ENCODE results near the gene RMND5A.
"Not testable (repeated sequence)": the region's sequence is repeated elsewhere in the genome, so short reads cannot be mapped to it uniquely, and the experiment has no call there.

Gene RMND5A, protein sequence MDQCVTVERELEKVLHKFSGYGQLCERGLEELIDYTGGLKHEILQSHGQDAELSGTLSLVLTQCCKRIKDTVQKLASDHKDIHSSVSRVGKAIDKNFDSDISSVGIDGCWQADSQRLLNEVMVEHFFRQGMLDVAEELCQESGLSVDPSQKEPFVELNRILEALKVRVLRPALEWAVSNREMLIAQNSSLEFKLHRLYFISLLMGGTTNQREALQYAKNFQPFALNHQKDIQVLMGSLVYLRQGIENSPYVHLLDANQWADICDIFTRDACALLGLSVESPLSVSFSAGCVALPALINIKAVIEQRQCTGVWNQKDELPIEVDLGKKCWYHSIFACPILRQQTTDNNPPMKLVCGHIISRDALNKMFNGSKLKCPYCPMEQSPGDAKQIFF

DNA sequence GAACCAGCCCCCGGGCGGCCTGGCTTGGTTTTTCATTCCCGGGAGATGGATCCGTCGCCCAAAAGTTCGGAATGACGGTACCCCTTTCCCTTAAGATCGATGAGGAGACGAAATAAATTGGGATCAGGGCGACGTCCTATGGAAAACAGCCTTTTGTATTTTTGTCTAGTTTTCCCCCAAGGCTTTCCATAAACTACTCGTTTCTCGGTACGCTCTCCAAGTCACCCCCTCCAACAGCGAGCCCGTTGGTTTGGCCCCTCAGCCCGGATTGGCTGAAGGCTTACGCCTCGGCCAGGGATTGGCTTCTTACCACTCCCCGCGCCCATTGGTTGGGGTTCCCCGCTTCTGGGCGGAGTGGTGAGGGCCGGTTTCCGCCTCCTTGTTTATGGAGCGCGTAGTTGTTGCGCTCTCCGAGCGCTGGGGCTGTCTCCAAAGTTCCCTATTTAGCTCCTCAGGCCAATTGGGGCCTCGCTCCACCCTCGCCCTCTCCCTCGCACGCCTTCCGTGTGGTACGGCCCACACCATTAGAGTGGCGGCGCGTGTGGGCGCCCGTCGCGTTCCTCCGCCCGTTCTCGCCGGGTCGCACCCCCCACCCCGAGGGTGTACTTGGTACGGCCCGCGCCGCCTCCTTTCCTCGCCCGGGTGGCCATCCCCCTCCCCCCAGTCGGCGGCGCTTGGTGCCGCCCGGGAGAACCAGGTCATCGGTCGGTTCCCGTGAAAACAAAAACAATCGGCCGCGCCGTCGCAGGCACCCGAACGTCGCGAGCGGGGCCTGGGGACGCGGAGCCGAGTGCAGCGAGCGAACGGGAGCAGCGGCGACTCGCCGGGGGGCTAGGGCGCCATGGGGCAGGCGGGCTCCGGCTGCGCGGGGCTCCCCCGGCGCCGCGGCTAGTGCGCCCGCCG lies at the start of gene RMND5A:
RMND5A (plus strand) TSS at position 655 of the 903 bp plus-strand sequence. CDS start 377 bp downstream, outside the sequence.
- in situ Hi-C loops (cut with HindIII; ENCODE audit: low pct_ligation_motif_present, low pct_unique_long_range_greater_than_20kb, low sequenced_read_pairs), result not testable (repeated sequence)
- peak; percentile 84 for DNase-seq

DNA sequence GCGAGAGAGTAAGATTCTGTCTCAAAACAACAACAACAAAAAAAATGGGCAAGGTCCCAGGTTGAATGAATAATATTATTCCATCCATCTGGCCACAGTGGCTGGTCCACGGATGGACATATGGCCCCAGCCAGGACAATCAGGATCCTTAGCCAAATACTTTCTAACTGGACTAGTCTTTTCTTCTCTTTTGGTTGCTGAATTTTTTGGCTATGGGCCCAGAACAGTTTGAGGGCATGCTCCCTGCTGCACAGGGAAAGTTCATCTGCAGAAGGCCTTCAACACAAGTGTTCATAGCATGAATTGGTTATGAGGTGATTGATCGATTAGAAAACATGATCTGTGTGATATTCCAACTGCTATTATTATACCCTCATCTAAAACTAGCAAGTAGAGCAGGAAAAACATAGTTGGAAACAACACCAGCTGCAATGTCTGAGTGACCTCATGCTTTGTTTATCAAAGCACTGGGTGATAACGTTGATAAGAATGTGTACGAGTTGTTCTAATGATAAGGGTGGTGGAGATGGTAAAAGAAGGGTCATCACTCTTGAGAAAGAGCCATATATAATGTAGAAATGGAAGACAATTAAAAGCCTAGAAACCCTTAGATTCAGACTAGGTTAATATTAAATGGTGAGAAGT lies 48.6 kb upstream of the RMND5A start:
- no peak for DNase-seq

DNA sequence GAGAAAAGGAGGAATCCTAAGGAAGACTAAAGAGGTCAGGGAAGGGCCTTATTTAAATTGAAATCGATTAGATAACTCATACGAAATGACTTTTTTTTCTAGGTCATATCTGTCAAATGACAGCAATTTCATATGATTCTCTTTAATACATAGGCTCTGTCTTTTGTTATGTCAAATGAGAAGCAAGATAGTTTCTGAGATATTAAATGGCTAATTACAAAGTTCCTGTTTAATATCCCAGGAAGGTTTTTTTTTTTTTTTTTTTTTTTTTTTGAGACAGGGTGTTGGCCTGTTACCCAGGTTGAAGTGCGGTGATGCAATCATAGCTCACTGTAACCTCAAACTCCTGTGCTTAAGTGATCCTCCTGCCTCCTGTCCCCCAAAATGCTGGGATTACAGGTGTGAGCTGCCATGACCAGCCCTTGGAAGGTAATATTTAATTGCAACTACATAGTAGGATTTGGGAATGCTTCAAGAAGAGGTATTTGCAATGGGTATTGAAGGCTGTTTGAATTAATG lies 48.0 kb upstream of the RMND5A start:
- in situ Hi-C loops (cut with HindIII; ENCODE audit: low pct_ligation_motif_present, low pct_unique_long_range_greater_than_20kb, low sequenced_read_pairs), result no loop called here
- no peak for DNase-seq

More for the DNA sequence above, 48.6 kb upstream of the RMND5A start:
- in situ Hi-C loops (cut with HindIII; ENCODE audit: low pct_ligation_motif_present, low pct_unique_long_range_greater_than_20kb, low sequenced_read_pairs), result no loop called here

DNA sequence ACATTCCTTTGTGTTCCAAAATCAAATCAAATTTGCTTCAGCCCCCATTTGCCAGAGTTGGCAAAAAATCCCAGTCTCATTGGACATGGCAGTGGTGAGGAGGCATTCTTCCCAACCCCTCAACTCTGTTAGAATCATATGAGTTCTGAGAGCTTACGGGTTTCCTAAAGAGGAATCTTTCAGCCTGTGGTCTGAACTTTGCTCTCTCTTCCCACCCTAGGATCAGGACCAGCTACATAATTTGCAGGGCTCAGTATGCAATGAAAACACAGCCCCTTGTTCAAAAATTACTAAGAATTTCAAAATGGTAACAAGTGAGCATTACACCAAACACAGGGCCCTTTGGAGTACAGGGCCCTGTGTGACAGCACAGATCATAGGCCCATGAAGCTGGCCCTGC lies 47.1 kb upstream of the RMND5A start:
- no peak for DNase-seq
- in situ Hi-C loops (cut with HindIII; ENCODE audit: low pct_ligation_motif_present, low pct_unique_long_range_greater_than_20kb, low sequenced_read_pairs), result no loop called here

DNA sequence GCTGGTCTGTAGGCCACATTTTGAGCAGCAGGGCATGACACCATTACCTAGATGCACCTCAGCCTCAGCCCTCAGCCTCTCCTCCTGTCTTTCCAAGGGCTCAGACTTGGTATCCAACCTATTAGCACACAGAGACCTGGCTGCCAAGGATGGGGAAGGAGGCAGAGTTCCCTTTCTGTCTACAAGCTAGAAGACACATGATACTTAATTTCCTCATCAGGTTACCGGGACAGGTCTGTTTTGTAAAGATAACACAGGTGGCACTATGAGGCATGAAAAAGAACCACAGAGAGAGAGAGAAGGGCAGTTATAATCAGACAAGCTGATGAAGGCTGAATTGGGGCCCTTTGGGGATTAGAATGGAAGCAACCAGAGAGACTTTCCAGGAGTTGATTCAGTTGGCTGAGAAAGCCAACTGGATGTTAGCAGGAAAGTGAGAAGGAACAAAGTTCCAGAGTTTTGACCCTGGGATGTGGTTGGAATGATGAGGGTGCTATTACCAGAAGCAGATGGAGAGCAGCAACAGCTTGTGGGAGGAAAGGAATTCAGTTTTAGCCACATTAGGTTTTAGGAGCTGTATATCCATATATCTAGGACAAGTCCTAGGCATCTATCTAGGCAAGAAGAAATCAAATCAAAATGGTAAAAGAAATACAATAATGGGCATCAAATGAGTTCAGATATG lies 46.0 kb upstream of the RMND5A start:
- in situ Hi-C loops (cut with HindIII; ENCODE audit: low pct_ligation_motif_present, low pct_unique_long_range_greater_than_20kb, low sequenced_read_pairs), result no loop called here
- no peak for DNase-seq

DNA sequence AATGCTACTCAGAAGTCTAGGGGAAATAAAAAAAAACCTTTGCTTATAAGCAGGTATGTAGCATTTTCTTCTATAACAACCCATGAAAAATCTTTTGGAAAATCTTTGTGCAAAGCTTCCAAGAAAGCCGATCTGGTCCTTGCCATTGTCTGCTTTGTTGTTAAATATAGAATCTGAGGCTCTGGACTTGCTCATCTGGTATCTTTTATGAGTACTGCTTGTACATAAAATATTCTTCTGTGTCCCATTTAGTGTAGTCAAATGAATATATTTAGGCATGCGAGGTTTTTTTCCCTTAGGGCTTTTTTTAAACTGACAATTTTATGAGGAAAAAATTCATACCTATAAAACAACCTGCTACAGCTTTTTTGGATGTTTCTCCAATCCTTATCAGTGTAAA lies 45.0 kb upstream of the RMND5A start:
- in situ Hi-C loops (cut with HindIII; ENCODE audit: low pct_ligation_motif_present, low pct_unique_long_range_greater_than_20kb, low sequenced_read_pairs), result no loop called here
- no peak for DNase-seq

DNA sequence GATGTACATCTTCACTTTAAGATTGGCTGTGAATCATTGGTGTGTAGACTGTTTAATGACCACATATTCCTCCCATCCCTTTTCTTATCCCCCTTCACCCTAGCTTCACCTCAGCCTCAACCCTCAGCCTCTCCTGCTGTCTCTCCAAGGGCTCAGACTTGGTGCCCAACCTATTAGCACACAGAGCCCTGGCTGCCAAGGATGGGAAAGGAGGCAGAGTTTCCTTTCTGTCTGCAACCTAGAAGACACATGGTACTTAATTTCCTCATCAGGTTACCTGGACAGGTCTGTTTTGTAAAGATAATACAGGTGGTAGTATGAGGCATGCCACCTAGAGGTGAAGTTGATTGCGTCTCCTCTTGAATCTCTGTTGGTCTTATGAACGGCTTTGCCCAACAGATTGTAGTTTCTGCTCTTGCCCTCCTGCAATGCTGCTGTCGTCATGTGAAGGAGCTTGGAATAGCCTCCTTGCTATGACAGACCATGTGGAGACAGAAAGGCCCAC lies 44.5 kb upstream of the RMND5A start:
- DNase-seq, result no peak
- in situ Hi-C loops (cut with HindIII; ENCODE audit: low pct_ligation_motif_present, low pct_unique_long_range_greater_than_20kb, low sequenced_read_pairs), result no loop called here

DNA sequence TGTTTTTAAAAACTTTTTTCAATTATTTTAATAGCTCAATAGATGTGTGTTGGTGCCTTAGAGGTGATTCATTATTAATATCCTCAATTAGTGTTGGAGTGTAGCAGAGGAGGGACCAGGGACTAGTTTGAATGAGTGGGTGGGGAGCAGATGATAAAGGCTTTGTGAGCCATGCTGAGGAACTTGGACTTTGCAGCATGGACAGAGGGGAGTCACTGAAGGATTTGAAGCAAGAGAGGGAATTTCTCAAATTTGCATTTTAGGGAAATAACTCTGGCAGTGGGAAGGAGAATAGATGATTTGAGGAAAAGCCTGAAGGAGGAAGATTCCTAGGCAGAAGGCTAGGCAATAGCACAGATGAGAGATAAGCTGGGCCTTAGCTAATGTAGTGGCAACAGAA lies 42.3 kb upstream of the RMND5A start:
- DNase-seq, result no peak
- in situ Hi-C loops (cut with HindIII; ENCODE audit: low pct_ligation_motif_present, low pct_unique_long_range_greater_than_20kb, low sequenced_read_pairs), result no loop called here

DNA sequence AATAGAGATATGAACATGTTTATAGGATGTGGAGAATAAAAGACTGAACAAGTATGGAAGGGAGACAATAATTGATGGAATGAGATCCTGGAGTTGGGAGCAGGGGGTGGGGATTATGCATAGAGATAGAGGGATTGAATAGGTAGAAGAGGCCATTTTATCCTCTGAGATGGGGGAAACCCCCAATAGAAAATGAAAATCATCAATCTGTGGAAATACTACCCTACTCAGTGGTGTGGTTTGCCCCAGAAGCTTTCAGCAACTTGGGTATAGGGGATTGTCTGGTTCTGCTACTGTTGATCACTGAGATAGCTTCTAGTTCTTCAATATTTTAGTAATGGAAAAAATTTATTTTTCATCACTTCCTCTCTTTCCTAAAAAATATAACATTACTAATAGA lies 41.1 kb upstream of the RMND5A start:
- in situ Hi-C loops (cut with HindIII; ENCODE audit: low pct_ligation_motif_present, low pct_unique_long_range_greater_than_20kb, low sequenced_read_pairs), result no loop called here
- no peak for DNase-seq

DNA sequence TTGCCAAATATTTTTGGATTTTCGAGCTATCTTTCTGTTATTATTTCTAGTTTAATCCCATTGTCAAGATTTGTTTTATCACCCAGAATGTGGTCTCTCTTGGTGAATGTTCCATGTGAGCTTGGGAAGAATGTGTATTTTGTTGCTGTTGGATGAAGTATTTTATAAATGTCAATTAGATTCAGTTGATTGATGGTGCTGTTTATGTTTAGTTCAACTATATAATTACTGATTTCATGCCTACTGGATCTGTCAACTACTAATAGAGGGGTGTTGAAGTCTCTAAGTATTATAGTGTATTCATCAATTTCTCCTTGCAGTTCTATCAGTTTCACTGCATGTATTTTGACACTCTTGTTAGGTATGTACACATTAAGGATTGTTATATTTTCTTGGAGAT lies 34.7 kb upstream of the RMND5A start:
- in situ Hi-C loops (cut with HindIII; ENCODE audit: low pct_ligation_motif_present, low pct_unique_long_range_greater_than_20kb, low sequenced_read_pairs), result no loop called here
- no peak for DNase-seq

DNA sequence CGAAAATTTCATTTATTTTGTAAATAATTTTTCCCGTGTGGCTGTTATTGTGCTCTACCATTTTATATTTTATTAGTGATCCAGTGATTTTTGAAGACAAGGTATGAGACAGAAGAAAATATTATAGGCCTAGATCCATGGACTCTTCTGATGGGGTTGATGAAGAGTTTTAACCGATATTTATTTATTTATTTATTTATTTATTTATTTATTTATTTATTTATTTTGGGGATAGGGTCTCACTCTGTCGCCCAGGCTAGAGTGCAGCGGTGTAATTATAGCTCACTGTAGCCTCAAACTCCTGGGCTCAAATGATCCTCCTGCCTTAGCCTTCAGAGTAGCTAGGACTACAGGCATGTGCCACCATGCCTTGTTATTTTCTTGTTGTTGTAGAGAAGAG lies 33.6 kb upstream of the RMND5A start:
- in situ Hi-C loops (cut with HindIII; ENCODE audit: low pct_ligation_motif_present, low pct_unique_long_range_greater_than_20kb, low sequenced_read_pairs), result no loop called here
- no peak for DNase-seq

DNA sequence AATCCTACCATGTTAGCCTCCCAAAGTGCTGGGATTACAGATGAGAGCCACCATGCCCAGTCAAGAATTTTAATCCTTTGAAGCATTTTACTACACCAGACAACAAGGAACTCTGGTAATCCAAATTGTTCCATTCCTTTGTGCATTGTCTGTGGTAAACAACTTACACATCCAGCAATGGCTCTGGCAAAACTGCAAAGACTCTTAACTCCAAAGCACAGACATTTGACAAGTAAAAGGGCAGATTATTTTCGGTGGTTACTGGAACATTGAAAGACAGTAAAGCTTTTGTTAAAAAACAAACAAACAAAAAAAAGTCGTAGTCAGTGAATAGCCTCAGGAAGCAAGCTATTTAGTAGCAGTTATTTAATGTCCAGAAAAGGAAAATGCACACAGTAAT lies 33.2 kb upstream of the RMND5A start:
- no peak for DNase-seq
- in situ Hi-C loops (cut with HindIII; ENCODE audit: low pct_ligation_motif_present, low pct_unique_long_range_greater_than_20kb, low sequenced_read_pairs), result no loop called here

DNA sequence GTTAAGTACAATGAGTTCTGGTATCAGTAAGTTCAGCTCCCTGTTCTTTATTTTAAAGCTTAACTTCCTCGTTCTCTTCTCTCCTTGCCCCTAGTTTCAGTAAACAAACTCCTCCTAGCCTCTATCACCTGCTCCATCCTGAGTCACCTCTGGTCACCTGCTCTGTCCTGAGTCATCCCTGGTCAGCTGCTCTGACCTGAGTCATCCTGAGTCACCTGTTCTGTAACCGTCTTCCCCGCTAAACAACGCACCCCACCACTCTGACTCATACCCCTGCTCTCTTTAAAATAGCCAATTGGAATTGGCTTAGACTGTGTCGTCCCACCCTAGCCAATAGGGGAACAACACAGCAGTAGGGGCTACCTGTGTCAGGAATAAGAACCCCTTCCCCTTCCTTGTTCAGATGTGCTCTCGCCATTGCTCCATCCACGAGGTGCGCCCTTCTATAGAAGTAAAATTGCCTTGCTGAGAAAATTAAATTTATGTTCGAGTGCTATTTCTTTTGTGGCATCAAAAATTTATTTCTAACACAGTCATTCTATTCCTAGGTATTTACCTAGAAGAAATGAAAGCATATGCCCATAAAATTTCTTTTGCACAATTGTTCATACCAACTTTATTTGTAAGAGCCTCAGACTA lies 24.9 kb upstream of the RMND5A start:
- DNase-seq, result peak; percentile 30
- in situ Hi-C loops (cut with HindIII; ENCODE audit: low pct_ligation_motif_present, low pct_unique_long_range_greater_than_20kb, low sequenced_read_pairs), result no loop called here

DNA sequence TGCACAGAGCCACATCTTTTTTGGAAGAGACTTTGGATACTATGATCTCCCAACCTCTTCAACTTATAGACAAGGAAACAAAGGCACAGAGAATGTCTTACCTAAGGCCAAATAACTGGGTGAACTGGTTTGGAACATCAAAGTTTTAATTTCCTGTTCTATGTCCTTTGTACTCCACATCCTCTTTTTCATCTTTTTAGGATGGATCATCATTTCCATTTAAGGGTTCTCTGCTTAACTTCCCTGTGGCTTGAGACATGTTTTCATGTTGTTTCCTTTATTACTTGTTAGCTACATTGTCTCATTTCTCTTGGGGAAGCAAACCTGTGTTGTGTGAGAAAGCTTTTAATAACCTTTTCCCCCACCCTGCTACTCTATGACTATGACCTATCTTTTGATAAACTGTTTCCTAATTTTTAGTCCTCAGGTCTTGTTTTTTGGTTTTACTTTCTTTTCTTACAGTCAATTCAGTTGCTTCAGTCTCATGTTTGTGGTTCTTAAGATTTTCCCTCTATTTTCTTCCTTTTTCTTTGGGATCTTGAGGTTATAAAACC lies 22.5 kb upstream of the RMND5A start:
- in situ Hi-C loops (cut with HindIII; ENCODE audit: low pct_ligation_motif_present, low pct_unique_long_range_greater_than_20kb, low sequenced_read_pairs), result no loop called here
- DNase-seq, result no peak

DNA sequence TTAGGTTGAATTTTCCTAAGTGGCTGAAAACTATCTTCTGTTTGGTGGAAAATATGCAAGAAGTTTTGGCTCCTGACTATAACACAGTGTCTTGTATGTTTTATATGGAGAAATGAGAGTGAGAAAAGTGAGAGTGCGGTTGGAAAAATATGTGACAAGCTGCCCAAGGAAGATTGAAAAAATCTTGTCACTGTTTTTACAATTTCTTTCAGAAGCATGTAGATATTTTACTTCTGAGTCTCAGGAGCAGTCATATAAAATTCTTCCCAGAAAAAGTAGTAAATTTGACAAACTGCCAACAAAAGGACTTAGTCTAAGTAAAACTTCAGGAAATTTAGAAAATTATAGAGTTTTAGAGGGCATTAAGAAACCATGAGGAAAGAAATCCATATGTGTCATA lies 19.4 kb upstream of the RMND5A start:
- in situ Hi-C loops (cut with HindIII; ENCODE audit: low pct_ligation_motif_present, low pct_unique_long_range_greater_than_20kb, low sequenced_read_pairs), result no loop called here

DNA sequence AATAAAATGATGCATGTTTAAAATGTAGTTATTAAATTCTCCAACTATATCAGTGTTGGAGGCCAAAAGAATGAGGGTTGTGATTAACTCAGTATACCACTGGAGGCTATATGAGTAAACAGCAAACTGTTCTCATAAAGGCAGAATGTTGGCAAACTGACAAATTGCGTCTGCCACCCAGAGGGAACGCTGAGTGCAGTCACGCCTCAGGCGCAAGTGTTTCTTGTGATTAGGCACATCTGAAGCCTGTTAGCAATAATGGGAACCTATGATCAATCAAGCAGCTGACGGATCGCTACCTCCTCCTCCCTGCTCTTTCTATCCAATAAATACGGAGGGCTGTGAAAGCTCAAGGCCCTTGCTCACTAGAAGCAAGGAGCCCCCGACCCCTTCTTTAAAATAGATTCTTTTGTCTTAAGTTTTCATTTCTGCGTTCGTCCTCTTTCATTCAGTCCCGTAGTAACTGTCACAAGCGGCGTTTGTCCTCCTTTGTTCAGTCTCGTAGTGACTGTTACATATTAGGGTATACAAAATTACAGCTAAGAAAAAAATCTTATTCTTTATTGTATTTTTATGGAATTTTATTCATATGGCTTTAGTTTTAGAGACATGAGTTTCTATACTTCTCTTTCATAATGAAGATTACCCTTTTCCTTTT lies 16.3 kb upstream of the RMND5A start:
- in situ Hi-C loops (cut with HindIII; ENCODE audit: low pct_ligation_motif_present, low pct_unique_long_range_greater_than_20kb, low sequenced_read_pairs), result no loop called here
- DNase-seq, result no peak

More for the DNA sequence above, 19.4 kb upstream of the RMND5A start:
- no peak for DNase-seq

DNA sequence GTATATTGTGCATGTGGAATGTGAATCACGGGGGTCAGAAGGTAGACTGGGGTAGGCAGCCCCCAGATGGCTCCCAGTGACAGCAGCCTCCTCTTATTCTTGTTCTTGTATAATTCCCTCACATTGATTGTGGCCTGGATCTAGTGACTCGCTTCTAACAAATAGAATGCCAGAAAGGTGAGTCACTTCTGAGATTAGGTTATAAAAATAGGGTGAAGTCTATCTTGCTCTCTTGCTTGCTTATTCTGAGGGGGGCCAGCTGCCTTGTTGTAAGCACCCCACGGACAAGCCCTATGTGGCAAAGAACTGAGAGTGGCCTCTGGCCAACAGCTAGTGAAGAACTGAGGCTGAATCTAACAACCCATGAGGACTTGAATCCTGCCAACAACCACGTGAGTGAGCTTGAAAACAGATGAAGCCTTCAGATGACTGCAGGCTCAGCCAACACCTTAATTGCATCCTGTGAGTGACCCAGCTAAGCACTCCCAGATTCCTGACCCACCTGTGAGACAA lies 15.6 kb upstream of the RMND5A start:
- peak; percentile 85 for DNase-seq
- in situ Hi-C loops (cut with HindIII; ENCODE audit: low pct_ligation_motif_present, low pct_unique_long_range_greater_than_20kb, low sequenced_read_pairs), result no loop called here
